Measurements from ENCODE around the gene HPSE. TPM values are rescaled to one million over a fixed set of nuclear protein-coding genes. Genes with fewer than 3 reads are reported as not detected.

Gene HPSE
- total and polyA plus RNA-seq, 2 of the 13 experiments (the other 11 are each of a cell fraction or from before 2014, with no cell fraction given): not detected

GRCh38 chr4:83251447-83251830 lies 83.2 kb downstream of the HPSE start:
- TF ChIP-seq TCF12 (IDR thresholded peaks at IDR 0.05): no peak
- TF ChIP-seq TCF12 (CRISPR knock-in tag; IDR thresholded peaks at IDR 0.05): no peak
- no peak for TF ChIP-seq NBN (conservative IDR thresholded peaks at IDR 0.05)
- no peak for TF ChIP-seq AGO2 (optimal IDR thresholded peaks at IDR 0.05; ENCODE audit: low read depth, low read length)
- TF ChIP-seq FOSL1 (CRISPR knock-in tag; IDR thresholded peaks at IDR 0.05; ENCODE audit: borderline replicate concordance): no peak
- no peak for TF ChIP-seq SNAPC2 (CRISPR knock-in tag; IDR thresholded peaks at IDR 0.05)
- no peak for TF ChIP-seq RFX3 (CRISPR knock-in tag; IDR thresholded peaks at IDR 0.05)
- no peak for TF ChIP-seq ZFP41 (CRISPR knock-in tag; IDR thresholded peaks at IDR 0.05; ENCODE audit: borderline replicate concordance)
- TF ChIP-seq JUND (CRISPR knock-in tag; IDR thresholded peaks at IDR 0.05): no peak
- Histone ChIP-seq H3K4me3 (replicated peaks in 1 of 3; ENCODE audit: insufficient read depth in 1 of 3, low read depth in 2 of 3, low read length in 3 of 3) (no peak overlapping the region), H3K4me2 (ENCODE audit: low read depth, low read length) (no peak overlapping the region), H3K27me3 (ENCODE audit: control insufficient read depth in 1 of 2, insufficient read depth in 2 of 2, low read length in 2 of 2) (no peaks in the 10 kb centered on the region), H3K79me2 (ENCODE audit: insufficient read depth, low read length) (no peaks in the 10 kb centered on the region), H3K9ac (ENCODE audit: insufficient read depth, low read depth, low read length) (no peak overlapping the region), H3K9me3 (ENCODE audit: low read length) (no peaks in the 10 kb centered on the region), H4K20me1 (ENCODE audit: insufficient read depth, low read length) (no peaks in the 10 kb centered on the region), H3K4me1 (ENCODE audit: insufficient read depth, low read length) (no peaks in the 10 kb centered on the region), H3K27ac (ENCODE audit: extremely low read length, insufficient read depth, low read length) (no peak overlapping the region), H2AFZ (ENCODE audit: low read length) (no peak overlapping the region), H3K36me3 (replicated peaks in 1 of 2; ENCODE audit: control insufficient read depth in 1 of 2, insufficient read depth in 2 of 2, low read length in 2 of 2) (no peaks in the 10 kb centered on the region)
- CTCF ChIA-PET (ENCODE audit: low intra/inter-chr PET ratio, low total read pairs): interaction anchor here (2.7 kb wide), 1 partner anchor 177 kb away, joined by 13 read pairs; no protein-coding TSS in a partner anchor
- DNase-seq (ENCODE audit: low spot score): no peak
- POLR2A ChIA-PET: no interaction called here
- 73% methylated on average over 2 of the region's 2 CpGs for WGBS (ENCODE audit: low lambda C conversion rate)
- ATAC-seq: no peak
- in situ Hi-C loops (cut with HindIII; ENCODE audit: extremely low pct_ligation_motif_present, low pct_unique_long_range_greater_than_20kb): loop anchor here (10.0 kb wide), 1 partner anchor 177 kb away; no protein-coding TSS in a partner anchor
- intact Hi-C loops (cut with micrococcal nuclease; ENCODE audit: unreplicated experiment): no loop called here
- BruUV-seq (replicated peaks): no TSS peak
- FAIRE-seq: no peak

DNA sequence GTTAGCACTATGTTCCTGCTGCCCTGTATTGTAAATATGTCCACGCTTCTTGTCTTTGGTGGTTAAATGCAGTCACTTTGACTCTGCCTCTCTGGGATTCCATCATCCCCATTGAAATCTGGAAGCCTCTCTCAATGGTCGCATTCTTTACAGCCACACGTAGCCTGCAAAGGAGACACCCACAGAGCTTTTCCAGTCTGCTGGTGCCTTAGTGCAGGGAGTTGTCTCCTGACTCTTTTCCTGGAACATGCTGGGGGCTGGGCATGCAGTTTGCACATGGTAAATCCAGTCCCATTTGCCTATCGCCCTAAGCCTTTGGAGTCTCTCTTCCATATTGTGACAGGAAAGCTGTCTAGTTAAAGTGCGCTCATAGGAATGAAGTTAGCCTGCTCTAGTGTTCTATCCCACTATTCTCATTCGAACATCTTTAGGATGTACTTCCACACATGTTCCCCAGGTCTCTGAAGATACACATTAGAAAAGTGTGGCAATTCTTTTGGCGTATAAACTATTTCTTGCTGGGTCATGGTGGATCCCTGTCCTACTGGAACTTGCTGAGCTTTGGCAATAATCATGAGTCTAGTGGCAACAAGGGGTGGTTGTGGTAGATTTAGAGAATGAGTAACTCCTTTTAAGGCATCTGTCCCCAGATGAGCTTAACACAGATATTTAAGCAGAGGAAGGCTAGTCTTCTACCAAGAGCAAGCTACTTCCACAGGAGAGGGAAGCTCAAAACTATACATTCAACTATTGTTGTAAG lies 83.8 kb downstream of the HPSE start:
- FAIRE-seq (no peak), DNase-seq (ENCODE audit: low spot score) (no peak), ATAC-seq (no peak)
- Histone ChIP-seq H4K20me1 (ENCODE audit: insufficient read depth, low read length) (no peaks in the 10 kb centered on the region), H3K4me1 (ENCODE audit: insufficient read depth, low read length) (no peaks in the 10 kb centered on the region), H3K9ac (ENCODE audit: insufficient read depth, low read depth, low read length) (no peak overlapping the region), H3K4me3 (replicated peaks in 1 of 3; ENCODE audit: insufficient read depth in 1 of 3, low read depth in 2 of 3, low read length in 3 of 3) (no peak overlapping the region), H3K27me3 (ENCODE audit: control insufficient read depth in 1 of 2, insufficient read depth in 2 of 2, low read length in 2 of 2) (no peaks in the 10 kb centered on the region), H3K79me2 (ENCODE audit: insufficient read depth, low read length) (no peaks in the 10 kb centered on the region), H3K4me2 (ENCODE audit: low read depth, low read length) (no peak overlapping the region), H3K36me3 (replicated peaks in 1 of 2; ENCODE audit: control insufficient read depth in 1 of 2, insufficient read depth in 2 of 2, low read length in 2 of 2) (no peaks in the 10 kb centered on the region), H3K9me3 (ENCODE audit: low read length) (no peaks in the 10 kb centered on the region), H3K27ac (ENCODE audit: extremely low read length, insufficient read depth, low read length) (no peak overlapping the region), H2AFZ (ENCODE audit: low read length) (no peak overlapping the region)
- intact Hi-C loops (cut with micrococcal nuclease; ENCODE audit: unreplicated experiment) (no loop called here), in situ Hi-C loops (cut with HindIII; ENCODE audit: extremely low pct_ligation_motif_present, low pct_unique_long_range_greater_than_20kb) (loop anchor here (10.0 kb wide), 1 partner anchor 176 kb away; no protein-coding TSS in a partner anchor)
- POLR2A ChIA-PET: no interaction called here
- CTCF ChIA-PET (ENCODE audit: low intra/inter-chr PET ratio, low total read pairs): interaction anchor here (2.7 kb wide), 1 partner anchor 177 kb away, joined by 13 read pairs; no protein-coding TSS in a partner anchor
- TF ChIP-seq, protein P1, sequence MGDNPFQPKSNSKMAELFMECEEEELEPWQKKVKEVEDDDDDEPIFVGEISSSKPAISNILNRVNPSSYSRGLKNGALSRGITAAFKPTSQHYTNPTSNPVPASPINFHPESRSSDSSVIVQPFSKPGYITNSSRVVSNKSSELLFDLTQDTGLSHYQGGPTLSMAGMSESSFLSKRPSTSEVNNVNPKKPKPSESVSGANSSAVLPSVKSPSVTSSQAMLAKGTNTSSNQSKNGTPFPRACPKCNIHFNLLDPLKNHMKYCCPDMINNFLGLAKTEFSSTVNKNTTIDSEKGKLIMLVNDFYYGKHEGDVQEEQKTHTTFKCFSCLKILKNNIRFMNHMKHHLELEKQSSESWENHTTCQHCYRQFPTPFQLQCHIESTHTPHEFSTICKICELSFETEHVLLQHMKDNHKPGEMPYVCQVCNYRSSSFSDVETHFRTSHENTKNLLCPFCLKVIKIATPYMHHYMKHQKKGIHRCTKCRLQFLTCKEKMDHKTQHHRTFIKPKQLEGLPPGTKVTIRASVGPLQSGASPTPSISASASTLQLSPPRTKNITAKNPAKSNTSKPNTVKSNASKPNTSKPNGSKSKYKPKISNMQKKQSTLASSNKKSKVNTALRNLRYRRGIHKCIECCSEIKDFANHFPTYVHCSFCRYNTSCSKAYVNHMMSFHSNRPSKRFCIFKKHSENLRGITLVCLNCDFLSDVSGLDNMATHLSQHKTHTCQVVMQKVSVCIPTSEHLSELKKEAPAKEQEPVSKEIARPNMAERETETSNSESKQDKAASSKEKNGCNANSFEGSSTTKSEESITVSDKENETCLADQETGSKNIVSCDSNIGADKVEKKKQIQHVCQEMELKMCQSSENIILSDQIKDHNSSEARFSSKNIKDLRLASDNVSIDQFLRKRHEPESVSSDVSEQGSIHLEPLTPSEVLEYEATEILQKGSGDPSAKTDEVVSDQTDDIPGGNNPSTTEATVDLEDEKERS (CRISPR knock-in tag; IDR thresholded peaks at IDR 0.05): no peak
- TF ChIP-seq HOXA7 (CRISPR knock-in tag; IDR thresholded peaks at IDR 0.05) (no peak), SPEN (CRISPR knock-in tag; IDR thresholded peaks at IDR 0.05; ENCODE audit: low read depth) (no peak)
- 82% methylated on average over 7 of the region's 7 CpGs for WGBS (ENCODE audit: low lambda C conversion rate)
- BruUV-seq (replicated peaks): no TSS peak

Data from HepG2 (cell line).